ENCODE results near the gene RIC8A. TPM values are rescaled to one million over a fixed set of nuclear protein-coding genes. Genes with fewer than 3 reads are reported as not detected.

Gene RIC8A
- total and polyA plus RNA-seq, 10 of the 15 experiments (the other 5 are each of a cell fraction or from before 2014, with no cell fraction given) = 10.4 to 157 (median 81.4) TPM

DNA sequence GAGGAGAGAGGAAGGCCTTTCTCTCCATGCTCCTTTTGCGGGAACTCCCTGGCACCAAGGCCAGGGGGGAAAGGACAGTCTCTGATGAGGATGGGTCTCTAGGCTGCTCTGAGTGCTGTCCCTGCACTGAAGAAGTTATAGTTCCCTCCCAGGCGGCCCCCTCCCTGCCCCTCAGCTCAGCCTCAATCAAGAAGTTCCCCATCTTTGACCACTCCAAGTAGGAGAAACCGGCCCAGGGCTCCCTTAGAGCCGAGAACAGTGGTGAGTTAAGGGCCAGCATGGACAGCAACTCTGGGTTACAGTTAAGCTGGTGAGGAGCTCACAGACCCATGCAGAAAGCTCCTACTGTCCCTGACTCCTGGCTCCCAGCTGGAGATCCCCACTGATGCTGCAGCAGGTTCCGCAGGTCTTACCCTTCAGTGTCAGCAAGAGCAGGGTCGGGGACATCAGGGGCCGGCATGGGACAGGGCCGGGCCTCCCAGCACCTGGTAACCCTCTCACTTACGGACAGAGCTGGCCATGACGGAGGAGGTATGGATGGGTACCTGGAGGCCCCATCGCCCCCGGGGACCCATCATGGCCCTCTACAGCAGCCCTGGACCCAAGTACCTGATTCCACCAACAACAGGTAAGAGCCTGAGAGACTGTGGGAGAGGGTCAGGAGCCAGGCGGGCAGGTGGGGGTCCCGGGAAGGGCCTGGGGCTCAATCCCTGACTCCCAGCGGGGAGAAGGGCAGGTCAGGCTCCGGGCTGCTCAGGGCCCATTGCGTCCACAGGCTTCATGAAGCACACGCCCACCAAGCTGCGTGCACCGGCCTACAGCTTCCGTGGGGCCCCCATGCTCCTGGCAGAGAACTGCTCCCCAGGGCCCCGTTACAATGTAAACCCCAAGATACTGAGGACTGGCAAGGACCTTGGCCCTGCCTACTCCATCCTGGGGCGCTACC lies 10.4 kb upstream of the RIC8A start:
- Histone ChIP-seq H3K4me2 (ENCODE audit: control insufficient read depth, insufficient read depth) (no peak overlapping the region), H3K9me3 (replicated peaks; ENCODE audit: control insufficient read depth, insufficient read depth, low read length) (no peaks in the 10 kb centered on the region), H3K9ac (ENCODE audit: control insufficient read depth, insufficient read depth, low read length) (no peak overlapping the region), H3K36me3 (ENCODE audit: control insufficient read depth in 2 of 2, insufficient read depth in 2 of 2, low read length in 1 of 2) (no peaks in the 10 kb centered on the region), H4K20me1 (ENCODE audit: control insufficient read depth, insufficient read depth) (no peaks in the 10 kb centered on the region), H2AFZ (ENCODE audit: control insufficient read depth, low read depth, low read length) (no peak overlapping the region), H3K4me3 (no peak overlapping the region), H3K4me1 (ENCODE audit: control insufficient read depth, insufficient read depth, low read length) (no peaks in the 10 kb centered on the region), H3K27me3 (replicated peaks in 1 of 2; ENCODE audit: control insufficient read depth in 2 of 2, insufficient read depth in 2 of 2, low read length in 1 of 2) (no peaks in the 10 kb centered on the region), H3K79me2 (ENCODE audit: control insufficient read depth, insufficient read depth, low read length) (no peaks in the 10 kb centered on the region), H3K27ac (ENCODE audit: control insufficient read depth, insufficient read depth) (no peak overlapping the region)
- ATAC-seq (no peak), FAIRE-seq (no peak), DNase-seq (ENCODE audit: low read depth, low spot score) (no peak)
- ChIA-PET POLR2A (interaction anchor here (0.9 kb wide), 1 partner anchor 10 kb away, joined by 3 read pairs; the partner anchor contains the start of gene BET1L), RAD21 (ENCODE audit: unreplicated experiment) (interaction anchor here (1.3 kb wide), 1 partner anchor 10 kb away, joined by 3 read pairs; the partner anchor contains the start of gene BET1L), SMC1A (ENCODE audit: uncharacterized antibody, unreplicated experiment) (no interaction called here), CTCF (interaction anchor here (0.5 kb wide), 1 partner anchor 167 kb away, joined by 4 read pairs; no protein-coding TSS in a partner anchor)
- BruUV-seq (replicated peaks) = no TSS peak
- intact Hi-C loops (cut with micrococcal nuclease; ENCODE audit: unreplicated experiment) = no loop called here
- 54% methylated on average over 23 of the region's 23 CpGs for WGBS (ENCODE audit: insufficient coverage, insufficient replicate concordance, low lambda C conversion rate, missing lambda C conversion rate)
- no peak for TF ChIP-seq CHD1 (IDR thresholded peaks at IDR 0.05; ENCODE audit: low read depth, low read length)
- in situ Hi-C loops (cut with MboI) = no loop called here

DNA sequence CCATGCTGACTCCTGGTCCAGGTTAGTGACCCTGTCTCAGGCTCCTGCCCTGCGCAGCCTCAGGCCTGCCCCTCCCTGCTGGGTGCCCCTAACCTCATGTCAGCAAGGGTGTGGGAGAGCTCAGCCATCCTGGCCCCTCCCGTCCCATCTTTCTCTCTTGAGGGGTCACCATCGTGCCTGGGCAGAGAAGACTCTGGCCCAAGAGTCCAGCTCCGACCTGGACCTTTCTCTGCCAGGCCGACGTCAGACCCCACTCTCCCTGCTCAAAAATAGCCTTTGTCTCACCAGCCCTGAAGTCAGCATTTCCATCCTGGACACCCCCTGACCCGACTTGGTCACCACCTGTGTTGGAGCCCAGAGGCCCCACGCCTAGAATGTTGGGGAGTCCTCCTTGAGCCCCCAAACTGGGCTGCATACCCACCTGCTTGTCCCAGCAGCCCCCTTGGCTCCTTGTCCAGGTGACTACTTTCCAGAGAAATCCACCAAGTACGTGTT lies 9.7 kb upstream of the RIC8A start:
- Histone ChIP-seq H3K27me3 (replicated peaks in 1 of 2; ENCODE audit: control insufficient read depth in 2 of 2, insufficient read depth in 2 of 2, low read length in 1 of 2) (no peaks in the 10 kb centered on the region), H3K4me2 (ENCODE audit: control insufficient read depth, insufficient read depth) (no peak overlapping the region), H3K27ac (ENCODE audit: control insufficient read depth, insufficient read depth) (no peak overlapping the region), H3K4me3 (no peak overlapping the region), H2AFZ (ENCODE audit: control insufficient read depth, low read depth, low read length) (no peak overlapping the region), H4K20me1 (ENCODE audit: control insufficient read depth, insufficient read depth) (no peaks in the 10 kb centered on the region), H3K36me3 (ENCODE audit: control insufficient read depth in 2 of 2, insufficient read depth in 2 of 2, low read length in 1 of 2) (no peaks in the 10 kb centered on the region), H3K9me3 (replicated peaks; ENCODE audit: control insufficient read depth, insufficient read depth, low read length) (no peaks in the 10 kb centered on the region), H3K4me1 (ENCODE audit: control insufficient read depth, insufficient read depth, low read length) (no peaks in the 10 kb centered on the region), H3K9ac (ENCODE audit: control insufficient read depth, insufficient read depth, low read length) (no peak overlapping the region), H3K79me2 (ENCODE audit: control insufficient read depth, insufficient read depth, low read length) (no peaks in the 10 kb centered on the region)
- RAD21 ChIA-PET (ENCODE audit: unreplicated experiment) = interaction anchor here (1.3 kb wide), 1 partner anchor 9 kb away, joined by 3 read pairs; the partner anchor contains the start of gene BET1L
- FAIRE-seq (no peak), DNase-seq (ENCODE audit: low read depth, low spot score) (no peak), ATAC-seq (no peak)
- intact Hi-C loops (cut with micrococcal nuclease; ENCODE audit: unreplicated experiment) = no loop called here
- TF ChIP-seq ZZZ3 (IDR thresholded peaks at IDR 0.05; ENCODE audit: control insufficient read depth, insufficient read length, low read depth) = no peak
- no peak for TF ChIP-seq LARP7 (IDR thresholded peaks at IDR 0.05)
- in situ Hi-C loops (cut with MboI) = no loop called here
- no TSS peak for BruUV-seq (replicated peaks)
- CTCF ChIA-PET = interaction anchor here (0.5 kb wide), 1 partner anchor 166 kb away, joined by 4 read pairs; no protein-coding TSS in a partner anchor
- SMC1A ChIA-PET (ENCODE audit: uncharacterized antibody, unreplicated experiment) = no interaction called here
- 61% methylated on average over 9 of the region's 9 CpGs for WGBS (ENCODE audit: insufficient coverage, insufficient replicate concordance, low lambda C conversion rate, missing lambda C conversion rate)
- POLR2A ChIA-PET = no interaction called here
